ENCODE data around the gene POLR1G.
"Not testable (repeated sequence)": the region's sequence is repeated elsewhere in the genome, so short reads cannot be mapped to it uniquely, and the experiment has no call there.

Gene POLR1G

GRCh38 chr19:45423033-45423588 lies 16.7 kb downstream of the POLR1G start:
- peak in 1 of 2 donors; percentile 83 for DNase-seq

GRCh38 chr19:45423589-45424190 lies 17.2 kb downstream of the POLR1G start, which contains the start of gene ERCC1:
Gene ERCC1, minus strand, starts transcription at chr19:45423917. Its CDS starts 543 bp downstream, at chr19:45423374.
- DNase-seq: peak; percentile 55 to 87

DNA sequence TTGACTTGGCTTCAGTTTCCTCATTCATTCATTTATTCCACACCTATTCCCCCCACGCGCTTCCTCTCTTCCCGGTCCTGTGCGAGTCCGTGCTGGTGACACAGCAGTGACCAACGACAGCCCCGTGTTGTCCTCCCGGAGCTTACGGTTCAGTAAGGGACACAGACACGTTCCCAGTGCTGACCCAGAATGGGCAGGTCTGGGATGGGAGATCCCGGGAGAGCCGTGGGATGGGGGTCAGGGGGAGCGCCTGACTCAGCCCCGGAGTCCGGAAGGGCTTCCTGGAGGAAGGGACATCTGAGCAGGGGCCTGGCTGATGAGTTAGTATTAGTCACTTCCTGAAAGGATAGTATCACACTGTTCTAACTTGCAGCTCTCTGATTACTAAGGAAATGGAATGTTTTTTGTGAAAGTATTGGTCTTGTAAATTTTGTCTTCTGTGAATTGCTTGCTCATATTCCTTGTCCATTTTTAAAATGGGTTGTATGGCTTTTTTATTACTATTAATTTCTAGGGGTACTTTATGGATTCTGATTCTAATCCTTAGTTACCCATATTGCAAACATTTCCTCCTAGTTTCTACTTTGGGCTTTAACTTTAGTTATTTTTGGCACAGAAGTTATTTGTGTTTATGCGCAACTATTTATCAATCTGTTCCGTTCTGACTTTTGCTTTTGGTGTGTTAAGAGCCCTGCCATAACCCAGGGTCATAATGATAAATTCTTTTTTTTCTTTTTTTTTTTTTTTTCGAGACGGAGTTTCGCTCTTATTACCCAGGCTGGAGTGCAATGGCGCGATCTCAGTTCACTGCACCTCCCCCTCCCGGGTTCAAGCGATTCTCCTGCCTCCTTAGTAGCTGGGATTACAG lies 18.0 kb downstream of the POLR1G start:
- DNase-seq: peak in 1 of 2 donors; percentile 36

- no peak for DNase-seq
These were observed 22.2 kb downstream of the POLR1G start for GRCh38 chr19:45428384-45429231.

GRCh38 chr19:45429896-45430295 lies 23.5 kb downstream of the POLR1G start:
- DNase-seq: not testable (repeated sequence)

DNA sequence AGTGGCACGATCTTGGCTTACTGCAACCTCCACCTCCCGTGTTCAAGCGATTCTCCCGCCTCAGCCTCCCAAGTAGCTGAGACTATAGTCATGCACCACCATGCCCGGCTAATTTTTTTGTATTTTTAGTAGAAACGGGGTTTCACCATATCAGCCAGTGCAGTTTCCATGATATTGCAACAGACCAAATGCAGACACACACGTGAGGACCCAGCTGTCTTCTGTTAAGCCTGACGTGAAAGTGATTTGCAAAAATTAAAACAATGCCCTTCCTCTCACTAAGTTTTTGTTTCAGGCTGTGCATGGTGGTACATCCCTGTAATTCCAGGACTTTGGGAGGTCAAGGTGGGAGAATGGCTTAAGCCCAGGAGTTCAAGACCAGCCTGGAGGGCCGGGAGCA lies 24.6 kb downstream of the POLR1G start:
- DNase-seq: not testable (repeated sequence)

DNA sequence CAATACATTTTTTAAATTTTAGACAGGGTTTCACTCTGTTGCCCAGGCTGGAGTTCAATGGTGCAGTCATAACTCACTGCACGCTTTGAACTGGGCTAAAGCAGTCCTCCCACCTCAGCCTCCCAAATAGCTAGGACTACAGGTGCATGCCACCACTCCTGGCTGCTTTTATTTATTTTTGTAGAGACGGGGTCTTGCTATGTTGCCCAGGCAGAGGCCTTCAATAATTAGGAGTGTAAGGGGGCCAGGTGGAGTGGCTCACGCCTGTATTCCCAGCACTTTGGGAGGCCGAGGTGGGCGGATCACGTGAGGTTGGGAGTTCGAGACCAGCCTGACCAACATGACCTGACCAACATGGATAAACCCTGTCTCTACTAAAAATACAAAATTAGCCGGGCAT lies 26.1 kb downstream of the POLR1G start:
- not testable (repeated sequence) for DNase-seq

DNA sequence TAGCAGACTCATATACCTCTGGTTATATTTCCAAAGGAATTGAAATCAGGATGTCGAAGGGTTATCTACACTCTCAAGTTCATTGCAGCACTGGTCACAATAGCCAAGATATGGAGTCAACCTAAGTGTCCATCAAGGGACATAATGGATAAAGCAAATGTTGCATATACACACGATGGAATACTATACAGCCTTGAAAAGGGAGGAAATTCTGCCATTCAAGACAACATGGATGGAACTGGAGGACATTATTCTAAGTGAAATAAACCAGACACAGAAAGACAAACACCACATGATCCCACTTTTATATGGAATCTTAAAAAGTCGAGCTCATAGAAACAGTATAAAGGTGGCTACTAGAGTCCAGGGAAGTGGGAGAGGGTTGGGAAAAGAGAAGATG lies 30.9 kb downstream of the POLR1G start:
- no peak for DNase-seq

GRCh38 chr19:45439190-45439568 lies 32.7 kb downstream of the POLR1G start:
- no peak for DNase-seq

- DNase-seq: peak; percentile 76 to 86
These were observed 33.3 kb downstream of the POLR1G start for GRCh38 chr19:45439569-45440258.

DNA sequence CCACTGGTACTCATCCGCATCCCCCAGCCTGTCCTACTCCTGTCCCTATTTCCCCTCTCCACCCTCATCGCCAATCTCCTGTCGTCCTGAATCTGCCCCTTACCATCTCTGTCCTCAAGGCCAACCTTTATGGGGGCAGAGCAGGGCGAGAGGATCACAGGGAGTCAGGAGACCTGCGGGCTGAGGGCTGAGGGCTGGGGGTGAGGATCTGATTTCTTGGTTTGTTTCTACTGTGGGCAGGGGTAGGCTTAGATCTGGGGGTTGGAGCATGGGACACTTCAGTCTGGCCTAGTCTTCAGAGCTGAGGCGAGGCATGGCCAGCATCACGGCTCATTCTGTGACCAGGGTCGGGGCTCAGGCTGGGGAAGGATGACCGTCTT lies 33.8 kb downstream of the POLR1G start:
- DNase-seq: no peak

DNA sequence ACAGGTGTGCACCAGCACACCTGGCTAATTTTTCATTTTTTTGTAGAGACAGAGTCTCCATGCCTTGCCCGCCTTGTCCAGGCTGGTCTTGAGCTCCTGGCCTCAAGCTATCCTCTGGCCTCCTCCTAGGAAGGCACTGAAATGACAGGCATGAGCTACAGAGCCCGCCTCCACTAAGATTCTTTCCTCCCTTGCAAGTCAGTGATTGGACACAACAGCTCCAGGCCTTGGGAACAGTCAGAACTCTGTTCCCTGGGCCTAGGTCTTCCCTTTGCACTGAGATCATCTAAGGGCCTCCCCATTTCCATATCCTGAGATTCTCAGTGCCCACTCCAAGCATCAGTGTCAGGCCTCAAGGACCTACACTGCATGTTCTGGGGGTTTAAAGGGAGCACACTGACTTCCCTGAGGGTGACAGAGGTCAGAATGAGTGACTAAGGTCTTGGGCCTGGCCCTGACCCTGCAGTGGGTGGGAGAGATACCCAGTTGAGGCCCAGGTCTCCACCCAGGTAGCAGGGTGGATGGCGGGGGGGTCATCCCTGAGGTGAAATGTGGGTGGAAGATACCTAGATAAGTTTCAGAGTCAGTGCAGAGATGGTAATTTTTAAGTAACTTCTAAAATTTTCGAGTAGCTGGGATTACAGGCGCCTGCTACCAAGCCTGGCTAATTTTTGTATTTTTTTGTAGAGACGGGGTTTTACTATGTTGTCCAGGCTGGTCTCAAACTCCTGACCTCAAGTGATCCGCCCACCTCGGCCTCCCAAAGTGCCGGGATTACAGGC lies 34.6 kb downstream of the POLR1G start:
- no peak for DNase-seq

DNA sequence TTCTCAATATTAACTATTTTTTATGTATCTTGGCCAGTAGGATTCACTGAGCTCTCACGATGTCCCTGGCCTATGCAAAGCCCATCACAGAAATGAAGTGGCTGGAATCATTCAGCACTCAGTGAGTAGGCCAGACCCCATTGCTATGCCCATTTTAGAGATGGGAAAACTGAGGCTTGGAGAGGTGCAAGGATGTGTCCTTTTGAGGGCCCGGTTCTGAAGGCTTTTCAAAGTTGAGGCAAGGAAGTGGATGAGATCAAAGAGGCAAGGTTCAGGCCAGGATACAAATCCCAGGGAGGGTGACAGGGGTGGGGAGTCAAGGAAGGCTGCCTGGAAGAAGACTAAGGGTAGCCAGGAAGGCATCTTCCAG lies 35.9 kb downstream of the POLR1G start:
- no peak for DNase-seq

DNA sequence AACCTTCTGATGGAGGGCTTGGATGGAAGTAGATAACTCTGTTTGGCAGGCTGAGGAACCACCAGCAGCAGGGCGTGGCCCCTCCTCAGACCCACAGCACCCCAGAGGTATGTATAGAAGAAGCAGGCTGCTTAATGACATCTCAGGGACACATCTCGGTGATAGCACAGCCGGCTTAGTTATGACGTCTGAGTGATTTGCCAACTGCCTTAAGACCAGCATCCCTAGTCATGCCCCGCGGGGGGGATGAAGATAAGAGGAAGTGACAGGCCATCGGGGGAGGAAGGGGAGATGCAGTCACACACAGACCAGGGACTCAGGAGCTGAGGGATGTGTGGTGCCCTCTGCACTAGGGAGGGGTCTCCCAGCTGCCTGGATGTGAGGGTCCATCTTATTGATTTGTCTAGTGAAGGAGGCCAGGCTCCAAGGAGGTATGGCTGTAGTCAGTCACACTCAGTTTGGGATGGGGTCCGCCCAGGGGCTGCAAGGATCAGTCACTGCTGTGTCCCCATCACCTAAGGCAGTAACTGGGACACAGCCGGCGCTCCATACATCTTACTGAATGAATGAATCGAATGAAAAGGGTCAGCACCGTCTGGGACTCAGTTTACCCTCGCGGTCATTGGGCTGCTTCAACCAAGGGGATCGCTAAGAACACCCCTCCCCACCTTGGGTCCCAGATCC lies 36.5 kb downstream of the POLR1G start:
- DNase-seq: no peak

- peak; percentile 40 to 57 for DNase-seq
These were observed 37.2 kb downstream of the POLR1G start for GRCh38 chr19:45443462-45444317.

GRCh38 chr19:45444318-45445041 lies 38.0 kb downstream of the POLR1G start:
- peak; percentile 67 to 68 for DNase-seq

GRCh38 chr19:45445139-45445538 lies 38.7 kb downstream of the POLR1G start:
- DNase-seq: no peak

GRCh38 chr19:45446295-45446694 lies 39.9 kb downstream of the POLR1G start:
- DNase-seq: no peak

DNA sequence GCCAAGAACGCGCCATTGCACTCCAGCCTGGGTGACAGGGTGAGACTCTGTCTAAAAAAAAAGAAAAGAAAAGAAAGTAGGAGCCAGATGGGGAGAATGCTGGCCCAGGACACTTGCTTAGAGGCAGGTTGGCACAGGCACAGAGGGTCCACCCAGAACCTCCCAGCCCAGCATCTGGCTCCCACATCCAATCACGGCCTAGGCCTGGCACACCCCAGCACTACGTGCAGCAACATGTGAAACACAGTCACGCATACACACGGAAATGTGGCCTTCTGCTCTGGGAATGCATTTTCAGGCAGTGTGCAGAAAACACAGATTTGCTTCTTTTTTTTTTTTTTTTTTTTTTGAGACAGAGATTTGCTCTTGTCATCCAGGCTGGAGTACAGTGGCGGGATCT lies 40.5 kb downstream of the POLR1G start:
- no peak for DNase-seq
